WTC11 (cell line): Measurements from ENCODE around the gene USP54. TPM values are rescaled to one million over a fixed set of nuclear protein-coding genes. Genes with fewer than 3 reads are reported as not detected.
A peak's percentile ranks its signal among the peaks of the same experiment; 100 is the strongest.

Experiments
- ATAC-seq: fragments of 200-7000 bp; cut with Tn5 transposase; 2 replicates; pipeline ENCODE4 v1.10.0; 2021; ENCODE audit warnings: mild to moderate bottlenecking, moderate library complexity
- CTCF ChIA-PET: fragments of 300-600 bp; sonication (Branson Sonifier 250); formaldehyde crosslinking; loops from one replicate; lab custom pipeline; 2021; ENCODE audit warnings: antibody characterized with exemption; lab: Charles Lee
- POLR2A ChIA-PET: fragments of 350-600 bp; sonication (Branson Sonifier 250); formaldehyde crosslinking; loops from one replicate; lab custom pipeline; 2021; ENCODE audit warnings: antibody characterized with exemption; lab: Charles Lee
- DNase-seq: peaks from one replicate; pipeline ENCODE4 v3.0.0; 2021; ENCODE audit warnings: low spot score
- H3K27ac Mint-ChIP-seq: 2 replicates; pipeline ENCODE4 v1.8.0; 2021; ENCODE audit warnings: mixed read lengths
- H3K27me3 Mint-ChIP-seq: 2 replicates; pipeline ENCODE4 v1.8.0; 2021; ENCODE audit warnings: low read depth, mild to moderate bottlenecking, moderate library complexity, mixed read lengths
- H3K36me3 Mint-ChIP-seq: 2 replicates; pipeline ENCODE4 v1.8.0; 2021; ENCODE audit warnings: mixed read lengths
- H3K4me1 Mint-ChIP-seq: 2 replicates; pipeline ENCODE4 v1.8.0; 2022; ENCODE audit warnings: mixed read lengths
- H3K4me3 Mint-ChIP-seq: 2 replicates; pipeline ENCODE4 v1.8.0; 2021; ENCODE audit warnings: mild to moderate bottlenecking, moderate library complexity, mixed read lengths
- H3K9me3 Mint-ChIP-seq: 2 replicates; pipeline ENCODE4 v1.8.0; 2021; ENCODE audit warnings: mixed read lengths
- ATF2 ChIP-seq: sonication (generic); formaldehyde crosslinking; IDR thresholded peaks from 2 replicates; pipeline ENCODE4 v1.8.1; 2022; ENCODE audit warnings: low read depth, missing genetic modification reagents, borderline replicate concordance
- E2F1 ChIP-seq: sonication (generic); formaldehyde crosslinking; IDR thresholded peaks from 2 replicates; pipeline ENCODE4 v1.8.0; 2022; ENCODE audit warnings: mild to moderate bottlenecking, missing genetic modification reagents
- ERG ChIP-seq: fragments of 250-450 bp; sonication (Bioruptor Pico); IDR thresholded peaks from 2 replicates; pipeline ENCODE4 v1.8.0; 2021; ENCODE audit warnings: mild to moderate bottlenecking
- ETV6 ChIP-seq: sonication (generic); formaldehyde crosslinking; IDR thresholded peaks from 2 replicates; pipeline ENCODE4 v1.8.1; 2022; ENCODE audit warnings: mild to moderate bottlenecking, missing genetic modification reagents
- FOXK1 ChIP-seq: sonication (generic); formaldehyde crosslinking; IDR thresholded peaks from 2 replicates; pipeline ENCODE4 v1.8.0; 2022; ENCODE audit warnings: mild to moderate bottlenecking, moderate library complexity, missing genetic modification reagents
- IRF2 ChIP-seq: sonication (generic); formaldehyde crosslinking; IDR thresholded peaks from 2 replicates; pipeline ENCODE4 v1.8.0; 2022; ENCODE audit warnings: low read depth, missing genetic modification reagents, borderline replicate concordance
- KAT7 ChIP-seq: sonication (generic); formaldehyde crosslinking; IDR thresholded peaks from 2 replicates; pipeline ENCODE4 v1.8.1; 2023; ENCODE audit warnings: missing genetic modification reagents, mild to moderate bottlenecking, borderline replicate concordance
- MXD4 ChIP-seq: fragments of 250-450 bp; sonication (Bioruptor Pico); IDR thresholded peaks from 2 replicates; pipeline ENCODE4 v1.8.0; 2021; ENCODE audit warnings: mild to moderate bottlenecking, moderate library complexity, borderline replicate concordance
- NFATC4 ChIP-seq: fragments of 250-450 bp; sonication (Bioruptor Pico); IDR thresholded peaks from 2 replicates; pipeline ENCODE4 v1.9.0; 2021; ENCODE audit warnings: mild to moderate bottlenecking
- NFYB ChIP-seq: sonication (generic); formaldehyde crosslinking; conservative IDR thresholded peaks from 2 replicates; pipeline ENCODE4 v1.8.0; 2022; ENCODE audit warnings: low read depth, missing genetic modification reagents
- OVOL2 ChIP-seq: fragments of 250-450 bp; sonication (Bioruptor Pico); IDR thresholded peaks from 2 replicates; pipeline ENCODE4 v1.9.0; 2021; ENCODE audit warnings: mild to moderate bottlenecking, borderline replicate concordance
- PRRX2 ChIP-seq: fragments of 250-450 bp; sonication (Bioruptor Pico); IDR thresholded peaks from 2 replicates; pipeline ENCODE4 v1.8.0; 2021; ENCODE audit warnings: mild to moderate bottlenecking
- SOX15 ChIP-seq: fragments of 250-450 bp; sonication (Bioruptor Pico); IDR thresholded peaks from 2 replicates; pipeline ENCODE4 v1.9.0; 2021; ENCODE audit warnings: mild to moderate bottlenecking
- STAT6 ChIP-seq: sonication (generic); formaldehyde crosslinking; conservative IDR thresholded peaks from 2 replicates; pipeline ENCODE4 v1.8.1; 2023; ENCODE audit warnings: mild to moderate bottlenecking, low read depth, missing genetic modification reagents, moderate library complexity
- TCF7 ChIP-seq: sonication (generic); formaldehyde crosslinking; IDR thresholded peaks from 2 replicates; pipeline ENCODE4 v1.8.0; 2022; ENCODE audit warnings: mild to moderate bottlenecking, low read depth, missing genetic modification reagents, moderate library complexity
- ZNF317 ChIP-seq: sonication (generic); formaldehyde crosslinking; IDR thresholded peaks from 2 replicates; pipeline ENCODE4 v1.8.1; 2023; ENCODE audit warnings: low read depth, mild to moderate bottlenecking, moderate library complexity, missing genetic modification reagents, borderline replicate concordance
- ZNF423 ChIP-seq: fragments of 250-450 bp; sonication (Bioruptor Pico); IDR thresholded peaks from 2 replicates; pipeline ENCODE4 v2.1.2; 2022; ENCODE audit warnings: mild to moderate bottlenecking, moderate library complexity
- ZNF671 ChIP-seq: fragments of 250-450 bp; sonication (Bioruptor Pico); IDR thresholded peaks from 2 replicates; pipeline ENCODE4 v1.8.0; 2021; ENCODE audit warnings: mild to moderate bottlenecking
- total RNA-seq: library from RNA; stranded (reverse); gene quantifications from 3 replicates; pipeline ENCODE4 v1.2.3, GENCODE V29; 2021

Gene USP54
- total RNA-seq, 1 experiment from 2014 or later = 39.8 TPM

GRCh38 chr10:73495226-73495883 is 95.8 kb downstream of the USP54 start:
- ChIA-PET CTCF (interaction anchor here (0.6 to 1.0 kb wide), 4 partner anchors 11 to 148 kb away, joined by 3 to 4 read pairs (median 4); no protein-coding TSS in a partner anchor), POLR2A (interaction anchor here (0.6 to 1.2 kb wide), 2 partner anchors 11 to 16 kb away, joined by 3 to 4 read pairs; no protein-coding TSS in a partner anchor)
- TF ChIP-seq ZNF317 (CRISPR knock-in tag) (no peak), ETV6 (0 out of 2 replicates have a peak, but pooled peaks have one; percentile 48), E2F1 (CRISPR knock-in tag) (0 out of 2 replicates have a peak, but pooled peaks have one; percentile 18), ZNF423 (CRISPR knock-in tag) (0 out of 2 replicates have a peak, but pooled peaks have one; percentile 18), IRF2 (CRISPR knock-in tag) (0 out of 2 replicates have a peak, but pooled peaks have one; percentile 59), NFATC4 (0 out of 2 replicates have a peak, but pooled peaks have one; percentile 4), ATF2 (CRISPR knock-in tag) (no peak), KAT7 (CRISPR knock-in tag) (0 out of 2 replicates have a peak, but pooled peaks have one; percentile 22), TCF7 (CRISPR knock-in tag) (no peak), FOXK1 (CRISPR knock-in tag) (peak; percentile 52; the same call in 1 of the 2 replicates)
- Mint-ChIP-seq H3K9me3 (no peaks in the 10 kb centered on the region), H3K36me3 (peaks cover 11% of the 10 kb centered on the region), H3K27me3 (no peaks in the 10 kb centered on the region), H3K4me3 (peak overlapping the region; percentile 87), H3K4me1 (peaks cover 21% of the 10 kb centered on the region), H3K27ac (peak overlapping the region; percentile 75)
- ATAC-seq (peak; percentile 71), DNase-seq (peak; percentile 67)

- CTCF ChIA-PET = interaction anchor here (0.9 to 1.0 kb wide), 3 partner anchors 11 to 148 kb away, joined by 3 to 4 read pairs (median 4); no protein-coding TSS in a partner anchor
Measured at GRCh38 chr10:73494877-73495225, 96.3 kb downstream of the USP54 start.

More at GRCh38 chr10:73494877-73495225, 96.3 kb downstream of the USP54 start:
- H3K27me3 Mint-ChIP-seq = no peaks in the 10 kb centered on the region
- H3K36me3 Mint-ChIP-seq = peaks cover 9% of the 10 kb centered on the region
- ATAC-seq (no peak), DNase-seq (no peak)
- peaks cover 21% of the 10 kb centered on the region for H3K4me1 Mint-ChIP-seq
- no peaks in the 10 kb centered on the region for H3K9me3 Mint-ChIP-seq
- peak overlapping the region; percentile 75 for H3K27ac Mint-ChIP-seq
- POLR2A ChIA-PET = interaction anchor here (0.6 kb wide), 1 partner anchor 16 kb away, joined by 3 read pairs; no protein-coding TSS in a partner anchor
- TF ChIP-seq MXD4 (CRISPR knock-in tag) (no peak), SOX15 (CRISPR knock-in tag) (no peak), OVOL2 (no peak), NFYB (no peak), ZNF671 (CRISPR knock-in tag) (no peak), PRRX2 (CRISPR knock-in tag) (no peak), STAT6 (CRISPR knock-in tag) (no peak), ERG (no peak)
- TF ChIP-seq, all 79 proteins: peak for 0
- H3K4me3 Mint-ChIP-seq = peak overlapping the region; percentile 87
